Sigmoid colon (tissue), 4 donors: Measurements from ENCODE around the gene MOGAT3.

Experiments
- POLR2AphosphoS5 ChIP-seq, 4 donors: sonication (generic); formaldehyde crosslinking; IDR thresholded peaks; one replicate each; pipeline ENCODE4 v1.6.1; 2017; ENCODE audit warnings: antibody characterized with exemption in 4 of 4
- TF ChIP-seq, protein P1 (sequence below), 4 experiments: fragments of 450-650 bp in 3 of 4; fragments of 200-600 bp in 1 of 4; IDR thresholded peaks; one replicate each; pipeline ENCODE4 v1.5.1; 2016 to 2019; ENCODE audit warnings: antibody characterized with exemption in 4 of 4, mild to moderate bottlenecking in 3 of 4, moderate library complexity in 2 of 4

DNA sequence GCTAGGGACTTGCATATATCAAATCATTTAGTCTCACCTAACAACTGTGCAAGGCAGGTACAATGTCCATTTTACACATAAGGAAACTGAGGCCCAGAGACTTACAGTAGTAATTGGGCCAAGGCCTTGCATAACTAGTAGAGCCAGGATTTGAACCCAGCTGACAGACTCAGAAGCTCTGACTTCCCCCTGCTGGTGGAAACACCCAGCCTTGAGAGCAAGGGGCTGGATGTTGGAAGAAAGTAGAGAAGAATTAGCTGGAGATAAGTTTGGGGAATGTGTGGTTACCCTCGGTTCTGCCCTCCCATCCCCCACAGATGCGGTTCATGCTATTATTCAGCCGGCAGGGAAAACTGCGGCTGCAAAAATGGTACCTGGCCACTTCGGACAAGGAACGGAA lies 44.6 kb downstream of the MOGAT3 start:
- TF ChIP-seq, protein P1, sequence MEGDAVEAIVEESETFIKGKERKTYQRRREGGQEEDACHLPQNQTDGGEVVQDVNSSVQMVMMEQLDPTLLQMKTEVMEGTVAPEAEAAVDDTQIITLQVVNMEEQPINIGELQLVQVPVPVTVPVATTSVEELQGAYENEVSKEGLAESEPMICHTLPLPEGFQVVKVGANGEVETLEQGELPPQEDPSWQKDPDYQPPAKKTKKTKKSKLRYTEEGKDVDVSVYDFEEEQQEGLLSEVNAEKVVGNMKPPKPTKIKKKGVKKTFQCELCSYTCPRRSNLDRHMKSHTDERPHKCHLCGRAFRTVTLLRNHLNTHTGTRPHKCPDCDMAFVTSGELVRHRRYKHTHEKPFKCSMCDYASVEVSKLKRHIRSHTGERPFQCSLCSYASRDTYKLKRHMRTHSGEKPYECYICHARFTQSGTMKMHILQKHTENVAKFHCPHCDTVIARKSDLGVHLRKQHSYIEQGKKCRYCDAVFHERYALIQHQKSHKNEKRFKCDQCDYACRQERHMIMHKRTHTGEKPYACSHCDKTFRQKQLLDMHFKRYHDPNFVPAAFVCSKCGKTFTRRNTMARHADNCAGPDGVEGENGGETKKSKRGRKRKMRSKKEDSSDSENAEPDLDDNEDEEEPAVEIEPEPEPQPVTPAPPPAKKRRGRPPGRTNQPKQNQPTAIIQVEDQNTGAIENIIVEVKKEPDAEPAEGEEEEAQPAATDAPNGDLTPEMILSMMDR (IDR thresholded peaks at IDR 0.05), result no peak
- no peak for TF ChIP-seq POLR2AphosphoS5 (IDR thresholded peaks at IDR 0.05)
